Gastroesophageal sphincter (tissue), 4 donors: ENCODE data around the gene MDM1. TPM values are rescaled to one million over a fixed set of nuclear protein-coding genes. Genes with fewer than 3 reads are reported as not detected.

ENCODE experiments used
- ATAC-seq: fragments of 150-250 bp; one replicate; pipeline ENCODE4 v1.9.1; 2016; ENCODE audit warnings: mild to moderate bottlenecking, moderate library complexity
- H3K27ac ChIP-seq, 4 donors: fragments of 200-600 bp; sonication (generic) in 3 of 4; 1 replicate in 3 of 4; 2 replicates in 1 of 4; pipeline ENCODE4 v1.5.1; 2016 to 2019
- H3K27me3 ChIP-seq: fragments of 200-600 bp; sonication (generic); one replicate; pipeline ENCODE4 v1.5.1; 2019
- H3K36me3 ChIP-seq, 2 donors: fragments of 200-600 bp; sonication (generic); one replicate each; pipeline ENCODE4 v1.5.1; 2019; ENCODE audit warnings: control low read depth in 1 of 2
- H3K4me1 ChIP-seq, 3 donors: fragments of 200-600 bp; sonication (generic); 1 replicate in 2 of 3; 2 replicates in 1 of 3; pipeline ENCODE4 v1.5.1; 2016 to 2019; ENCODE audit warnings: control low read depth in 2 of 3
- H3K4me3 ChIP-seq, 2 donors: fragments of 200-600 bp; sonication (generic); one replicate each; pipeline ENCODE4 v1.5.1; 2019; ENCODE audit warnings: mild to moderate bottlenecking in 1 of 2, moderate library complexity in 1 of 2
- H3K9me3 ChIP-seq, 3 donors: fragments of 200-600 bp; sonication (generic); one replicate each; pipeline ENCODE4 v1.5.1; 2017 to 2019; ENCODE audit warnings: control low read depth in 2 of 3
- CTCF ChIP-seq, 4 experiments: fragments of 200-600 bp in 2 of 4; fragments of 450-650 bp in 2 of 4; sonication (generic) in 1 of 4; IDR thresholded peaks; one replicate each; pipeline ENCODE4 v1.5.1; 2017 to 2019; ENCODE audit warnings: antibody characterized with exemption in 4 of 4, mild to moderate bottlenecking in 2 of 4, moderate library complexity in 2 of 4
- EP300 ChIP-seq: sonication (generic); formaldehyde crosslinking; IDR thresholded peaks from one replicate; pipeline ENCODE4 v1.6.1; 2017; ENCODE audit warnings: antibody characterized with exemption, mild to moderate bottlenecking
- POLR2A ChIP-seq, 2 donors: fragments of 450-650 bp; IDR thresholded peaks; one replicate each; pipeline ENCODE4 v1.6.1; 2017; ENCODE audit warnings: antibody characterized with exemption in 2 of 2, mild to moderate bottlenecking in 2 of 2, moderate library complexity in 1 of 2
- POLR2AphosphoS5 ChIP-seq: sonication (generic); formaldehyde crosslinking; IDR thresholded peaks from one replicate; pipeline ENCODE4 v1.6.1; 2017; ENCODE audit warnings: antibody characterized with exemption
- WGBS, 2 donors: methylation state at CpG; one replicate each; pipeline ENCODE4 v1.1.5; 2018; ENCODE audit warnings: low coverage in 1 of 2; 5-methylcytosine and 5-hydroxymethylcytosine counted together
- total RNA-seq, 4 donors: library from RNA; depleted of rRNA; stranded (reverse); fragments of >200 nt; gene quantifications; one replicate each; pipeline ENCODE4 v1.1.0, GENCODE V29; 2016

Gene MDM1
- total RNA-seq, 4 donors from 2014 or later = 13.5 to 38.8 (median 23.1) TPM

GRCh38 chr12:68376901-68377300, 44.7 kb upstream of the MDM1 start:
- Histone ChIP-seq H3K4me3 (no peak overlapping the region), H3K36me3 (no peaks in the 10 kb centered on the region), H3K27me3 (no peaks in the 10 kb centered on the region), H3K9me3 (no peaks in the 10 kb centered on the region), H3K27ac (no peak overlapping the region), H3K4me1 (peaks cover 0 to 25% (median 6%) of the 10 kb centered on the region in 3 donors)
- no peak for ATAC-seq
- 85 to 93% methylated on average over 3 to 7 of the region's 7 CpGs for WGBS, 2 donors
- TF ChIP-seq EP300 (no peak), POLR2A (IDR thresholded peaks at IDR 0.05) (no peak), POLR2AphosphoS5 (no peak), CTCF (IDR thresholded peaks at IDR 0.05) (no peak)

- no peak overlapping the region for H3K27ac ChIP-seq
- H3K36me3 ChIP-seq = no peaks in the 10 kb centered on the region
- no peak for ATAC-seq
- no peaks in the 10 kb centered on the region for H3K27me3 ChIP-seq
- no peaks in the 10 kb centered on the region for H3K9me3 ChIP-seq
- peaks cover 0 to 25% (median 6%) of the 10 kb centered on the region in 3 donors for H3K4me1 ChIP-seq
- TF ChIP-seq POLR2A (IDR thresholded peaks at IDR 0.05) = no peak
- TF ChIP-seq POLR2AphosphoS5 = no peak
- no peak for TF ChIP-seq CTCF (IDR thresholded peaks at IDR 0.05)
- no peak for TF ChIP-seq EP300
- H3K4me3 ChIP-seq = no peak overlapping the region
- WGBS, 2 donors = 63 to 77% methylated on average over 3 to 4 of the region's 4 CpGs
Observed at GRCh38 chr12:68375756-68376695, 43.9 kb upstream of the MDM1 start.

- Histone ChIP-seq H3K4me1 (peaks cover 0 to 19% (median 6%) of the 10 kb centered on the region in 3 donors), H3K36me3 (no peaks in the 10 kb centered on the region), H3K27me3 (no peaks in the 10 kb centered on the region), H3K27ac (no peak overlapping the region), H3K4me3 (no peak overlapping the region), H3K9me3 (no peaks in the 10 kb centered on the region)
- no peak for ATAC-seq
- 95 to 97% methylated on average over 7 of the region's 10 CpGs for WGBS, 2 donors
- no peak for TF ChIP-seq EP300
- no peak for TF ChIP-seq POLR2AphosphoS5
- no peak for TF ChIP-seq POLR2A (IDR thresholded peaks at IDR 0.05)
- no peak for TF ChIP-seq CTCF (IDR thresholded peaks at IDR 0.05)
Observed at GRCh38 chr12:68374307-68374982, 42.3 kb upstream of the MDM1 start.

GRCh38 chr12:68370667-68371066, 38.5 kb upstream of the MDM1 start:
- H3K9me3 ChIP-seq = no peaks in the 10 kb centered on the region
- H3K27ac ChIP-seq = no peak overlapping the region
- H3K4me1 ChIP-seq = peaks cover 0 to 6% (median 1%) of the 10 kb centered on the region in 3 donors
- H3K4me3 ChIP-seq = no peak overlapping the region
- H3K36me3 ChIP-seq = no peaks in the 10 kb centered on the region
- WGBS, 2 donors = 81 to 100% methylated on average over 1 to 3 of the region's 3 CpGs
- TF ChIP-seq CTCF (IDR thresholded peaks at IDR 0.05) (no peak), EP300 (no peak), POLR2A (IDR thresholded peaks at IDR 0.05) (no peak), POLR2AphosphoS5 (no peak)
- no peaks in the 10 kb centered on the region for H3K27me3 ChIP-seq
- ATAC-seq = no peak
